Measurements from ENCODE around the gene PTBP1. TPM values are rescaled to one million over a fixed set of nuclear protein-coding genes. Genes with fewer than 3 reads are reported as not detected.
A peak's percentile ranks its signal among the peaks of the same experiment; 100 is the strongest.

PTBP1 gene
- total and polyA plus RNA-seq, 2 of the 13 experiments (the other 11 are each of a cell fraction or from before 2014, with no cell fraction given) = 195 to 288 TPM

GRCh38 chr19:797528-798414 lies 519 bp downstream of the PTBP1 start (continued):
- TF ChIP-seq ZNF280D (CRISPR knock-in tag; IDR thresholded peaks at IDR 0.05) (no peak), ZNF136 (CRISPR knock-in tag; IDR thresholded peaks at IDR 0.05; ENCODE audit: low read depth) (no peak), ZNF703 (CRISPR knock-in tag; IDR thresholded peaks at IDR 0.05; ENCODE audit: borderline replicate concordance) (no peak; the same call in 1 of the 2 replicates), SIX1 (CRISPR knock-in tag; IDR thresholded peaks at IDR 0.05; ENCODE audit: borderline replicate concordance) (no peak), KIAA2018 (CRISPR knock-in tag; IDR thresholded peaks at IDR 0.05; ENCODE audit: borderline replicate concordance) (no peak), TBX2 (CRISPR knock-in tag; IDR thresholded peaks at IDR 0.05; ENCODE audit: borderline replicate concordance) (0 out of 2 replicates have a peak, but pooled peaks have one; percentile 2), SKI (IDR thresholded peaks at IDR 0.05; ENCODE audit: partially characterized antibody) (no peak), TIGD3 (CRISPR knock-in tag; IDR thresholded peaks at IDR 0.05; ENCODE audit: borderline replicate concordance) (no peak), TBX3 (IDR thresholded peaks at IDR 0.05; ENCODE audit: borderline replicate concordance) (no peak), HMGA1 (CRISPR knock-in tag; conservative IDR thresholded peaks at IDR 0.05) (no peak), ZBTB46 (CRISPR knock-in tag; IDR thresholded peaks at IDR 0.05; ENCODE audit: borderline replicate concordance) (no peak), MXD3 (CRISPR knock-in tag; IDR thresholded peaks at IDR 0.05) (no peak)
